ENCODE measurements around the gene KCP. TPM values are rescaled to one million over a fixed set of nuclear protein-coding genes. Genes with fewer than 3 reads are reported as not detected.

KCP gene
- total and polyA plus RNA-seq, 8 donors = 0.73 to 2.3 (median 1.6) TPM; not detected in 5

DNA sequence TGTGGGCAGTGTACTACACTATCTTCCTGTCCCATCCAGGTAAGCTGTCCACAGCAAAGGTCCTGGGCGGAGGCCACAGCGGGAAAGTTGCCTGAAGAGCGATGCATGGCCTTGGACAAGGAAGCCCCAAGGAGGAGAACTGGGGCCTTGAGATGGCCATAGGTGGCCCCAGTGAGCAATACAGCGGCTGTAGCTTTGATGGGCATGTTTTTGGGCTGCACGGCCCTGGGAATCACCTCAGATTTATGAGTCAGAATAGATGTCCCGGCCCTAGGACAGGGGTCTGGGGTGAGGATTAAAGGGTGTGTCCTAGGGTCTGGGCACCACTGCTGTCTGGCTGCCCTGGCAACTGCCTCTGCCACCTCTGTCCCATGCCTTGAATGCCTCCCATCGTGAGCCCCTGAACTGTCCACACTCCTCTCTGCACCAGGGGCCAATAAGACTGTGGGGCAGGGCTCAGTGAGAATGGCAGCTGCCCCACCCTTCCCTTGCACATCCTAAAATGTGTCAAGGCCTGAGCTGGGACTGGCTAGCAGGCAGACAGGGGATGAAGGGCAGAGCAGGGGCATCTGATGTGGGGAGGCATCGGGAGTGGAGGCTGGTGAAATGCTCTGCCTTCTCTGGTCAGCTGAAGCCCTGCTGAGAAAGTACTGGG, 17.8 kb upstream of the KCP start:
- Histone ChIP-seq H3K4me3 (no peak overlapping the region), H3K36me3 (no peaks in the 10 kb centered on the region), H3K27me3 (peaks cover 0 to 53% (median 0%) of the 10 kb centered on the region in 3 donors), H3K27ac (no peak overlapping the region), H3K4me1 (peaks cover 0 to 6% (median 0%) of the 10 kb centered on the region in 4 donors), H3K9me3 (no peaks in the 10 kb centered on the region)
- DNase-seq = no peak
- WGBS, 5 donors = 94 to 98% (median 97%) methylated on average over 7 to 8 of the region's 8 CpGs
- TF ChIP-seq POLR2A (IDR thresholded peaks at IDR 0.05) = no peak
- no peak for TF ChIP-seq POLR2AphosphoS5 (IDR thresholded peaks at IDR 0.05)
- TF ChIP-seq EP300 (IDR thresholded peaks at IDR 0.05) = no peak
- TF ChIP-seq, protein P1, sequence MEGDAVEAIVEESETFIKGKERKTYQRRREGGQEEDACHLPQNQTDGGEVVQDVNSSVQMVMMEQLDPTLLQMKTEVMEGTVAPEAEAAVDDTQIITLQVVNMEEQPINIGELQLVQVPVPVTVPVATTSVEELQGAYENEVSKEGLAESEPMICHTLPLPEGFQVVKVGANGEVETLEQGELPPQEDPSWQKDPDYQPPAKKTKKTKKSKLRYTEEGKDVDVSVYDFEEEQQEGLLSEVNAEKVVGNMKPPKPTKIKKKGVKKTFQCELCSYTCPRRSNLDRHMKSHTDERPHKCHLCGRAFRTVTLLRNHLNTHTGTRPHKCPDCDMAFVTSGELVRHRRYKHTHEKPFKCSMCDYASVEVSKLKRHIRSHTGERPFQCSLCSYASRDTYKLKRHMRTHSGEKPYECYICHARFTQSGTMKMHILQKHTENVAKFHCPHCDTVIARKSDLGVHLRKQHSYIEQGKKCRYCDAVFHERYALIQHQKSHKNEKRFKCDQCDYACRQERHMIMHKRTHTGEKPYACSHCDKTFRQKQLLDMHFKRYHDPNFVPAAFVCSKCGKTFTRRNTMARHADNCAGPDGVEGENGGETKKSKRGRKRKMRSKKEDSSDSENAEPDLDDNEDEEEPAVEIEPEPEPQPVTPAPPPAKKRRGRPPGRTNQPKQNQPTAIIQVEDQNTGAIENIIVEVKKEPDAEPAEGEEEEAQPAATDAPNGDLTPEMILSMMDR (IDR thresholded peaks at IDR 0.05) = no peak
- intact Hi-C loops (cut with DNase I; ENCODE audit: low total_unique reads) = no loop called here

DNA sequence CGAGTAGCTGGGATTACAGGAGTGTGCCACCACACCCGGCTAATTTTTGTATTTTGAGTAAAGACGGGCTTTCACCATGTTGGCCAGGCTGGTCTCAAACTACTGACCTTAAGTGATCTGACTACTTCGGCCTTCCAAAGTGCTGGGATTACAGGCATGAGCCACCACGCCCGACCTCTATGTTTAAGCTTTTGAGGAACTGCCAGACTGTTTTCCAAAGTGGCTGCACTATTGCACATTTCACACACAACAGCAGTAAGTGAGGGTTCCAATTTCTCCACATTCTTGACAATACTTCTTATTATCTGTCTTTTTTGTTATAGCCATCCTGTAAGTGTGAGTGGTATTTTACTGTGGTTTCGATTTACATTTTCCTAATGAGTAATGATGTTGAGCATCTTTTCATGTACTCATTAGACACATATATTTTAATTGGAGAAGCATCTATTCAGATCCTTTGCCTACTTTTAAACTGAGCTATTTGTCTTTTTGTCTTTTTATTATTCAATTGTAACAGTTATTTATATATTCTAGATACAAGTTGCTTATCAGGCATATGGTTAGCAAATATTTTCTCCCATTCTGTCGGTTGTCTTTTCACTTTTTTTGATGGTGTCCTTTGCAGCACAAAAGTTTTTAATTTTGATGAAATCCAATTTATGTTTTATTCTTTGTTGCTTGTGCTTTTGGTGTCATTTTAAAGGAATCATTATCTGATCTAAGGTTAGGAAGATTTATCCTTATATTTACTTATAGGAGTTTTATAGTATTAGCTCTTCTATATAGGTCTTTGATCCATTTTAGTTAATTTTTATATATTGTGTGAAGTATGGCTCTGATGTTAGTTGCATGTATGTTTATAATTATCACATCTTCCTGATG, 14.4 kb upstream of the KCP start:
- intact Hi-C loops (cut with DNase I; ENCODE audit: low total_unique reads) = no loop called here
- TF ChIP-seq EP300 (IDR thresholded peaks at IDR 0.05) = no peak
- TF ChIP-seq, protein P1 (IDR thresholded peaks at IDR 0.05) = no peak
- no peak for TF ChIP-seq POLR2A (IDR thresholded peaks at IDR 0.05)
- no peak for TF ChIP-seq POLR2AphosphoS5 (IDR thresholded peaks at IDR 0.05)
- Histone ChIP-seq H3K9me3 (no peaks in the 10 kb centered on the region), H3K27me3 (peaks cover 0 to 72% (median 0%) of the 10 kb centered on the region in 3 donors), H3K4me3 (no peak overlapping the region), H3K4me1 (no peaks in the 10 kb centered on the region), H3K27ac (no peak overlapping the region), H3K36me3 (no peaks in the 10 kb centered on the region)
- no peak for DNase-seq
- 63 to 75% (median 72%) methylated on average over 8 of the region's 8 CpGs for WGBS, 5 donors

DNA sequence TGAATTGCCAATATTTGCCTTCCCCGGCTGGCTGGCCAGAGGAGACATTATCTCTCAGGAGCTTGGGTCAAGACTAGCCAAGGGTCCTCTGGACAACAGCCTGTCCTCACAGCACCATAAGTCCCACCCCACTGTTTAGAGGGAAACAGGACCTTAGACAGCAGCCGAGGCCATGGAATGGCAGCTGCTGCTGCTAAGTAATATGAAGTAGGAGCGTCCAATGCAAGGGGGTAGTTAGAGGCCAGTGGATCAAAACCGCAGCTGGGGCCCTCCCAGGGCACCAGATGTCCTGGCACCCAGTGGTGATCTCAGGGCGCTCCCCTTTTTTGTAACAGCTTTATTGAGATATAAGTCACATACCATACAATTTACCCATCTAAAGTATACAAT, 12.9 kb upstream of the KCP start:
- no peaks in the 10 kb centered on the region for H3K4me1 ChIP-seq
- no peaks in the 10 kb centered on the region for H3K36me3 ChIP-seq
- no peaks in the 10 kb centered on the region for H3K9me3 ChIP-seq
- no peak overlapping the region for H3K27ac ChIP-seq
- TF ChIP-seq POLR2A (IDR thresholded peaks at IDR 0.05) (no peak), EP300 (IDR thresholded peaks at IDR 0.05) (no peak), POLR2AphosphoS5 (IDR thresholded peaks at IDR 0.05) (no peak)
- TF ChIP-seq, protein P1 (IDR thresholded peaks at IDR 0.05) = no peak
- H3K27me3 ChIP-seq = peaks cover 0 to 68% (median 0%) of the 10 kb centered on the region in 3 donors
- peak in 1 of 2 donors; percentile 1 for DNase-seq
- intact Hi-C loops (cut with DNase I; ENCODE audit: low total_unique reads) = no loop called here
- H3K4me3 ChIP-seq = no peak overlapping the region
- 72 to 78% (median 77%) methylated on average over 3 to 5 of the region's 5 CpGs for WGBS, 5 donors

DNA sequence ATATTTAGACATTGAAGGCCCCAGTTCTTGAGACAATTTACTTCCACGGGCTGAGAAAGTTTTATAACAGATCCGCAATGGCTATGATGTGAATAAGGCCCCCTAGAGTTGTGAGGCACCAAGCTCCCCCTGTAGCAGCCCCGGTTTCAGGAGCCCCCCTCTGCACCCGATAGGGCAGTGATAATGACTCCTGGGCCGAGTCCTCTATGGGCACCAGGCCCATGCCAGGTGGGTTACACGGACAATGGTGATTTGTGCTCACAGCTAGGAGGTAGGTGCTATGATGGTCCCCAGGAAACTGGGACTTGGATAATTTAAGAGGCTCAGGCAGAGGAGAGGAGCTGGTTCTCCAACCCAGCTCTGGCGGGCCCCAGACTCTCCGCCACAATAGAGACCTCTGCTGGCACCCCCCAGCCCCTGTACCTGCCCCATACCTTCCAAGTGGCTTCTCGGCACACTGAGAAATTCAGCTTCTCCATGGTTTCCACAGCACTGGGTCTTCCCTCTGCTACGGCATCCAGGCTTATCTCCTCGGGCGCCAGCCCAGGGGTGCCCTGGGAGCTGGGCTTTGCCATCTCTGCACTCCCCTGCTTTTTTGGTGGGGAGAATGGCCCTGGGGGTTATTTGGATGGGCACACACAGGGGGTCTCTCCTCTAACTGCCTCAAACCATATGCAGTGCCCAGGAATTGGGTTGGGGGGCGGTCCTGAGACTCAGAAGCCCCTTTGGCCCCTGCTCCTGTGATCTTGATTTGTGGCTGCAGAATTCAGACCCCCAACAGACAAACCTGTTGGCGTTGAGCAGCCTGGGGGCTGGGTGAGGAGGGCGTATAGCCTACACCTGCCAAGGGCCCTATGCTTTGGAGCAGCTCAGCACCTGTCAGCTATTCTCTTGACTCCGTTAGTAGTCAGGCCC, 12.2 kb upstream of the KCP start:
- Histone ChIP-seq H3K27me3 (peaks cover 0 to 68% (median 0%) of the 10 kb centered on the region in 3 donors), H3K4me3 (no peak overlapping the region), H3K36me3 (no peaks in the 10 kb centered on the region), H3K4me1 (no peaks in the 10 kb centered on the region), H3K9me3 (no peaks in the 10 kb centered on the region), H3K27ac (no peak overlapping the region)
- TF ChIP-seq POLR2AphosphoS5 (IDR thresholded peaks at IDR 0.05) (no peak), POLR2A (IDR thresholded peaks at IDR 0.05) (no peak), EP300 (IDR thresholded peaks at IDR 0.05) (no peak)
- TF ChIP-seq, protein P1 (IDR thresholded peaks at IDR 0.05) = no peak
- WGBS, 5 donors = 76 to 82% (median 79%) methylated on average over 12 to 16 of the region's 16 CpGs
- DNase-seq = no peak
- intact Hi-C loops (cut with DNase I; ENCODE audit: low total_unique reads) = no loop called here

Data from stomach (tissue), 9 donors.